ENCODE measurements around the gene KMT2C.

KMT2C gene

GRCh38 chr7:152106990-152107389 lies 328.8 kb downstream of the KMT2C start:
- H3K9ac ChIP-seq (ENCODE audit: low read length), result no peak overlapping the region

GRCh38 chr7:152105205-152105604 lies 330.6 kb downstream of the KMT2C start:
- no peak overlapping the region for H2AFZ ChIP-seq (ENCODE audit: low read depth, low read length)
- TF ChIP-seq EZH2phosphoT487 (IDR thresholded peaks at IDR 0.05; ENCODE audit: low read depth), result no peak
- TF ChIP-seq, protein P1, sequence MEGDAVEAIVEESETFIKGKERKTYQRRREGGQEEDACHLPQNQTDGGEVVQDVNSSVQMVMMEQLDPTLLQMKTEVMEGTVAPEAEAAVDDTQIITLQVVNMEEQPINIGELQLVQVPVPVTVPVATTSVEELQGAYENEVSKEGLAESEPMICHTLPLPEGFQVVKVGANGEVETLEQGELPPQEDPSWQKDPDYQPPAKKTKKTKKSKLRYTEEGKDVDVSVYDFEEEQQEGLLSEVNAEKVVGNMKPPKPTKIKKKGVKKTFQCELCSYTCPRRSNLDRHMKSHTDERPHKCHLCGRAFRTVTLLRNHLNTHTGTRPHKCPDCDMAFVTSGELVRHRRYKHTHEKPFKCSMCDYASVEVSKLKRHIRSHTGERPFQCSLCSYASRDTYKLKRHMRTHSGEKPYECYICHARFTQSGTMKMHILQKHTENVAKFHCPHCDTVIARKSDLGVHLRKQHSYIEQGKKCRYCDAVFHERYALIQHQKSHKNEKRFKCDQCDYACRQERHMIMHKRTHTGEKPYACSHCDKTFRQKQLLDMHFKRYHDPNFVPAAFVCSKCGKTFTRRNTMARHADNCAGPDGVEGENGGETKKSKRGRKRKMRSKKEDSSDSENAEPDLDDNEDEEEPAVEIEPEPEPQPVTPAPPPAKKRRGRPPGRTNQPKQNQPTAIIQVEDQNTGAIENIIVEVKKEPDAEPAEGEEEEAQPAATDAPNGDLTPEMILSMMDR (IDR thresholded peaks at IDR 0.05; ENCODE audit: low read depth, low read length), result no peak

More at GRCh38 chr7:152106990-152107389, 328.8 kb downstream of the KMT2C start:
- no peaks in the 10 kb centered on the region for H3K27me3 ChIP-seq (ENCODE audit: low read depth, low read length)
- no peak overlapping the region for H2AFZ ChIP-seq (ENCODE audit: low read depth, low read length)
- no peaks in the 10 kb centered on the region for H3K9me3 ChIP-seq (ENCODE audit: insufficient read depth, low read length)
- H3K79me2 ChIP-seq (ENCODE audit: low read length), result no peaks in the 10 kb centered on the region
- no peaks in the 10 kb centered on the region for H4K20me1 ChIP-seq (ENCODE audit: insufficient read depth, low read length)
- no peaks in the 10 kb centered on the region for H3K4me1 ChIP-seq (ENCODE audit: low read length)
- H3K4me2 ChIP-seq (ENCODE audit: low read length), result no peak overlapping the region
- no peak overlapping the region for H3K27ac ChIP-seq (ENCODE audit: low read length)
- no peak for TF ChIP-seq EZH2phosphoT487 (IDR thresholded peaks at IDR 0.05; ENCODE audit: low read depth)
- TF ChIP-seq, protein P1 (IDR thresholded peaks at IDR 0.05; ENCODE audit: low read depth, low read length), result no peak
- H3K4me3 ChIP-seq (ENCODE audit: low read length), result no peak overlapping the region
- no peaks in the 10 kb centered on the region for H3K36me3 ChIP-seq (replicated peaks; ENCODE audit: low read depth, low read length)

GRCh38 chr7:152103691-152104090 lies 332.1 kb downstream of the KMT2C start:
- Histone ChIP-seq H4K20me1 (ENCODE audit: insufficient read depth, low read length) (no peaks in the 10 kb centered on the region), H3K9me3 (ENCODE audit: insufficient read depth, low read length) (no peaks in the 10 kb centered on the region), H3K36me3 (replicated peaks; ENCODE audit: low read depth, low read length) (no peaks in the 10 kb centered on the region), H2AFZ (ENCODE audit: low read depth, low read length) (no peak overlapping the region), H3K4me1 (ENCODE audit: low read length) (no peaks in the 10 kb centered on the region), H3K4me3 (ENCODE audit: low read length) (no peak overlapping the region), H3K27ac (ENCODE audit: low read length) (no peak overlapping the region), H3K9ac (ENCODE audit: low read length) (no peak overlapping the region), H3K4me2 (ENCODE audit: low read length) (no peak overlapping the region), H3K27me3 (ENCODE audit: low read depth, low read length) (no peaks in the 10 kb centered on the region), H3K79me2 (ENCODE audit: low read length) (no peaks in the 10 kb centered on the region)
- TF ChIP-seq, protein P1 (IDR thresholded peaks at IDR 0.05; ENCODE audit: low read depth, low read length), result no peak
- TF ChIP-seq EZH2phosphoT487 (IDR thresholded peaks at IDR 0.05; ENCODE audit: low read depth), result no peak

More at GRCh38 chr7:152105205-152105604, 330.6 kb downstream of the KMT2C start:
- no peak overlapping the region for H3K4me3 ChIP-seq (ENCODE audit: low read length)
- H3K9me3 ChIP-seq (ENCODE audit: insufficient read depth, low read length), result no peaks in the 10 kb centered on the region
- no peaks in the 10 kb centered on the region for H3K79me2 ChIP-seq (ENCODE audit: low read length)
- H3K27ac ChIP-seq (ENCODE audit: low read length), result no peak overlapping the region
- H3K9ac ChIP-seq (ENCODE audit: low read length), result no peak overlapping the region
- H3K4me1 ChIP-seq (ENCODE audit: low read length), result no peaks in the 10 kb centered on the region
- no peaks in the 10 kb centered on the region for H3K27me3 ChIP-seq (ENCODE audit: low read depth, low read length)
- no peak overlapping the region for H3K4me2 ChIP-seq (ENCODE audit: low read length)
- H3K36me3 ChIP-seq (replicated peaks; ENCODE audit: low read depth, low read length), result no peaks in the 10 kb centered on the region
- H4K20me1 ChIP-seq (ENCODE audit: insufficient read depth, low read length), result no peaks in the 10 kb centered on the region

GRCh38 chr7:152103066-152103465 lies 332.7 kb downstream of the KMT2C start:
- no peak overlapping the region for H3K4me3 ChIP-seq (ENCODE audit: low read length)
- TF ChIP-seq, protein P1 (IDR thresholded peaks at IDR 0.05; ENCODE audit: low read depth, low read length), result no peak
- no peak for TF ChIP-seq EZH2phosphoT487 (IDR thresholded peaks at IDR 0.05; ENCODE audit: low read depth)
- H3K79me2 ChIP-seq (ENCODE audit: low read length), result no peaks in the 10 kb centered on the region
- no peaks in the 10 kb centered on the region for H3K9me3 ChIP-seq (ENCODE audit: insufficient read depth, low read length)
- H3K27me3 ChIP-seq (ENCODE audit: low read depth, low read length), result no peaks in the 10 kb centered on the region
- no peaks in the 10 kb centered on the region for H3K4me1 ChIP-seq (ENCODE audit: low read length)
- no peak overlapping the region for H2AFZ ChIP-seq (ENCODE audit: low read depth, low read length)
- H3K4me2 ChIP-seq (ENCODE audit: low read length), result no peak overlapping the region
- no peak overlapping the region for H3K9ac ChIP-seq (ENCODE audit: low read length)
- no peaks in the 10 kb centered on the region for H4K20me1 ChIP-seq (ENCODE audit: insufficient read depth, low read length)
- H3K36me3 ChIP-seq (replicated peaks; ENCODE audit: low read depth, low read length), result no peaks in the 10 kb centered on the region
- no peak overlapping the region for H3K27ac ChIP-seq (ENCODE audit: low read length)

All from OCI-LY3 (cell line).